ENCODE measurements around the gene HOXB9. TPM values are rescaled to one million over a fixed set of nuclear protein-coding genes. Genes with fewer than 3 reads are reported as not detected.

The HOXB9 gene
- total RNA-seq (2021; ENCODE audit: unreplicated experiment), result 65.9 TPM
- polyA plus RNA-seq (2012; ENCODE audit: insufficient read length), result 83.0 TPM
- percentile 97 among the genes with signal in this experiment for Bru-seq, nascent RNA
- percentile 99 among the genes with signal in this experiment for BruChase-seq, experiment 1, labeled RNA remaining after a 2-hour chase
- BruChase-seq, experiment 2, labeled RNA remaining after a 6-hour chase, result percentile 98 among the genes with signal in this experiment
- long read RNA-seq, partial matches to known transcripts, result 1 of 4 reads
- long read RNA-seq, other reads (novel, unspliced or antisense), result 0 of 4 reads

- Histone ChIP-seq H3K27ac (ENCODE audit: low read length) (peak within 1 kb of the TSS; percentile 99), H3K9me3 (ENCODE audit: control insufficient read depth, insufficient read depth, low read depth, low read length) (no peaks in the 10 kb centered on the region), H3K4me1 (ENCODE audit: control insufficient read depth, insufficient read depth, low read length) (peaks cover 59% of the 10 kb centered on the region), H3K36me3 (ENCODE audit: control insufficient read depth, insufficient read depth, low read length) (0 out of 2 replicates have a peak, but pooled peaks cover 3% of the 10 kb centered on the region), H3K4me3 (ENCODE audit: low read depth in 2 of 2, low read length in 2 of 2) (peak within 1 kb of the TSS; percentile 78 to 93), H3K27me3 (ENCODE audit: control insufficient read depth, insufficient read depth, low read length) (no peaks in the 10 kb centered on the region)
- TF ChIP-seq SIN3A (IDR thresholded peaks at IDR 0.05; ENCODE audit: borderline replicate concordance, insufficient read depth, low read depth, low read length), result peak; percentile 62
- peak; percentile 95 for TF ChIP-seq POLR2AphosphoS5 (IDR thresholded peaks at IDR 0.05; ENCODE audit: low read depth, low read length)
- TF ChIP-seq CTCF (IDR thresholded peaks at IDR 0.05), result no peak
- DNase-seq (ENCODE audit: low read depth, low spot score) (no peak), ATAC-seq (peak; percentile 66)
- ChIA-PET CTCF (interaction anchor here (0.6 to 1.6 kb wide), 5 partner anchors 10 to 332 kb away, joined by 3 to 13 read pairs (median 5); no protein-coding TSS in a partner anchor), POLR2A (interaction anchor here (0.5 to 2.0 kb wide), 9 partner anchors 10 to 428 kb away, joined by 3 to 27 read pairs (median 5); no protein-coding TSS in a partner anchor)
- in situ Hi-C loops (cut with HindIII; ENCODE audit: low pct_unique_long_range_greater_than_20kb, low sequenced_read_pairs), result no loop called here
- intact Hi-C loops (cut with micrococcal nuclease; ENCODE audit: unreplicated experiment), result no loop called here
- TSS peak; percentile 94 for BruUV-seq (replicated peaks)
Measured at GRCh38 chr17:48626245-48627117, at the start of gene HOXB9. Gene HOXB9 (minus strand): TSS chr17:48626358. CDS start chr17:48626269, 89 bp downstream.

- in situ Hi-C loops (cut with HindIII; ENCODE audit: low pct_unique_long_range_greater_than_20kb, low sequenced_read_pairs) (no loop called here), intact Hi-C loops (cut with micrococcal nuclease; ENCODE audit: unreplicated experiment) (no loop called here)
- BruUV-seq (replicated peaks), result no TSS peak
- TF ChIP-seq POLR2AphosphoS5 (IDR thresholded peaks at IDR 0.05; ENCODE audit: low read depth, low read length), result no peak
- TF ChIP-seq SIN3A (IDR thresholded peaks at IDR 0.05; ENCODE audit: borderline replicate concordance, insufficient read depth, low read depth, low read length), result no peak
- TF ChIP-seq REST (IDR thresholded peaks at IDR 0.05; ENCODE audit: insufficient read depth in 1 of 2, low read depth in 2 of 2, low read length in 1 of 2), result no peak
- no peak for TF ChIP-seq TCF7L2 (IDR thresholded peaks at IDR 0.05; ENCODE audit: low read depth, low read length)
- TF ChIP-seq CTCF (IDR thresholded peaks at IDR 0.05), result no peak
- H3K27me3 ChIP-seq (ENCODE audit: control insufficient read depth, insufficient read depth, low read length), result no peaks in the 10 kb centered on the region
- no peaks in the 10 kb centered on the region for H3K9me3 ChIP-seq (ENCODE audit: control insufficient read depth, insufficient read depth, low read depth, low read length)
- CTCF ChIA-PET, result interaction anchor here (1.2 kb wide), 1 partner anchor 119 kb away, joined by 6 read pairs; no protein-coding TSS in a partner anchor
- H3K36me3 ChIP-seq (ENCODE audit: control insufficient read depth, insufficient read depth, low read length), result no peaks in the 10 kb centered on the region
- DNase-seq (ENCODE audit: low read depth, low spot score) (no peak), ATAC-seq (no peak)
- peaks cover 5% of the 10 kb centered on the region for H3K4me1 ChIP-seq (ENCODE audit: control insufficient read depth, insufficient read depth, low read length)
- H3K4me3 ChIP-seq (ENCODE audit: low read depth in 2 of 2, low read length in 2 of 2), result no peak overlapping the region
- POLR2A ChIA-PET, result no interaction called here
- H3K27ac ChIP-seq (ENCODE audit: low read length), result no peak overlapping the region; the same call in 1 of the 2 replicates
Measured at GRCh38 chr17:48672340-48672739, 46.2 kb upstream of the HOXB9 start.

All from Panc1 (cell line).